Measurements from ENCODE around the gene ANLN. TPM values are rescaled to one million over a fixed set of nuclear protein-coding genes. Genes with fewer than 3 reads are reported as not detected.

Gene ANLN
- total and polyA plus RNA-seq, 7 donors = 0.11 to 2.4 (median 0.52) TPM

DNA sequence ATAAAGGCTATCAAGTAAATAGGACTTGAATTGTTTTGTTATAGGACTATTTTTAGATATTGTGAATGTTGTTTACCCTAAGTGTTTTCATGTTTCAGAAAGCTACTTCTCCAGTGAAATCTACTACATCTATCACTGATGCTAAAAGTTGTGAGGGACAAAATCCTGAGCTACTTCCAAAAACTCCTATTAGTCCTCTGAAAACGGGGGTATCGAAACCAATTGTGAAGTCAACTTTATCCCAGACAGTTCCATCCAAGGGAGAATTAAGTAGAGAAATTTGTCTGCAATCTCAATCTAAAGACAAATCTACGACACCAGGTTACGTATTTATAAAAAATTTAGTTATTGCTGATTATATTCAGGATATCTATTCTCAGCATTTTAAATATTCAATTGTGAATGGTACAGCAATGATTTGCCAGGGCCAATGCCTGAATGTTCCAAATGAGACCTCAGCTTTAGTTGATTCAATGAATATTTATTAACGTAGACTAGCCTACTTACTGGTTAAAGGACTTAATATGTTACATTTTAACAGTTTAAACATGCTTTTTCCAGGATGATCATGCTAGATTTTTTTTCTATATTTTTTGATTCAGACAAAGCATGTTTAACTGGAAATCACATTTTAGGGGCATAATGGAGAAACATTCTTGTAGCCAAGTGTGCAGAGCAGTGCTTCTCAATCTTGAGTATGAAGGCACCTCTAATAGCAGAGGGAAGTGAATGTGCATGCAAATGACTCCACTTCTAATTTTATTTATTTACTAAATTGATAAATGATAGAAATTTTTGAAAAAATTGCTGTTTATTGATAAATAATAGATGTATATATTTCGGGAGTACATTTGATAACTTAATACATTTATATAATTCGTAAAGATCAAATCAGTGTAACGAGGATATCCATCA, 18.2 kb downstream of the ANLN start:
- intact Hi-C loops (cut with DNase I) = no loop called here
- no peak for TF ChIP-seq CTCF (IDR thresholded peaks at IDR 0.05)
- no peaks in the 10 kb centered on the region for H3K36me3 ChIP-seq (ENCODE audit: insufficient read depth in 1 of 2, low read depth in 1 of 2)
- H3K27ac ChIP-seq = no peak overlapping the region
- DNase-seq (no peak), ATAC-seq (no peak)
- no peak overlapping the region for H3K4me3 ChIP-seq
- no peaks in the 10 kb centered on the region for H3K9me3 ChIP-seq
- no peaks in the 10 kb centered on the region for H3K27me3 ChIP-seq (ENCODE audit: insufficient read depth in 3 of 3, low read length in 2 of 3)
- WGBS, 3 donors = 92 to 95% (median 95%) methylated on average over 8 of the region's 8 CpGs
- H3K4me1 ChIP-seq = no peaks in the 10 kb centered on the region

DNA sequence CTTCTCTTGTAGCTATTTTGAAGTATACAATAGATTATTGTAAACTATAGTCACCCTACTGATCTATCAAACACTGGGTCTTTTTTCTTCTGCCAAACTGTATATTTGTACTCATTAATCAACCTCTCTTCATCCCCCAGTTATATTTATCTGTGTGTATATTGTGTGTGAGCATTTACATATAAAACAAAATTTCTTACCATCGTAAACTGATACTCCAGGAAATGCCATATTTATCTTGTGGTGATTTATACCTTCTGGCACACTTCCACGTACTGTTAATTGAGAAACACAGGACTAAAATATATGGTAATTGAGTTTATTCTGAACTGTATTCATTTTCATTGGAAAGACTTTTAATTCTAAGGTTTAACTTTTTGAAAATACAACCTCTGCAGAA, 18.9 kb downstream of the ANLN start:
- DNase-seq (no peak), ATAC-seq (no peak)
- Histone ChIP-seq H3K9me3 (no peaks in the 10 kb centered on the region), H3K36me3 (ENCODE audit: insufficient read depth in 1 of 2, low read depth in 1 of 2) (no peaks in the 10 kb centered on the region), H3K27ac (no peak overlapping the region), H3K27me3 (ENCODE audit: insufficient read depth in 3 of 3, low read length in 2 of 3) (no peaks in the 10 kb centered on the region), H3K4me1 (no peaks in the 10 kb centered on the region), H3K4me3 (no peak overlapping the region)
- 70 to 79% (median 73%) methylated on average over 2 of the region's 2 CpGs for WGBS, 3 donors
- TF ChIP-seq CTCF (IDR thresholded peaks at IDR 0.05) = no peak
- intact Hi-C loops (cut with DNase I) = no loop called here

- 93 to 97% (median 95%) methylated on average over 1 of the region's 1 CpG for WGBS, 3 donors
- intact Hi-C loops (cut with DNase I) = no loop called here
- H3K4me1 ChIP-seq = no peaks in the 10 kb centered on the region
- TF ChIP-seq CTCF (IDR thresholded peaks at IDR 0.05) = no peak
- no peaks in the 10 kb centered on the region for H3K27me3 ChIP-seq (ENCODE audit: insufficient read depth in 3 of 3, low read length in 2 of 3)
- H3K4me3 ChIP-seq = no peak overlapping the region
- ATAC-seq (no peak), DNase-seq (no peak)
- no peaks in the 10 kb centered on the region for H3K36me3 ChIP-seq (ENCODE audit: insufficient read depth in 1 of 2, low read depth in 1 of 2)
- no peaks in the 10 kb centered on the region for H3K9me3 ChIP-seq
- no peak overlapping the region for H3K27ac ChIP-seq
These were observed 19.5 kb downstream of the ANLN start for GRCh38 chr7:36409180-36409579.

DNA sequence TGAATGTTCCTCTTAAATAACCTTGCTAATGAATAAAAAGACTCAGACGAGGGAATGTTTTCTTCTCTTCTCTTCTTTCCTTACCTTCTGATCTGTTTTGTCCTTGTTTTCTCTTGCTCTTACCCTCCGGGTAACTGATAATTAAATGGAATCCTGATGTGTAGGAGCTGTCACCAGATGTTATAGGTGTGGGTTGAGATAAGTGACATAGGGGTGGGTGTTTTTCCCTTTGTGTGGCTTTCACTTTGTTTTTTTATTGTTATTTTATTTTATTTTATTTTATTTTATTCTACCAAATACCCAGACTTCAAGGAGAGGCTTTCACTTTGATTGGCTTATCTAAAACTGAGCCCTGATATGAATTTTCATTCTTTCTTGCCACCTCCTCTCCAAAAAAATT, 25.5 kb downstream of the ANLN start:
- WGBS, 3 donors = 90 to 91% (median 90%) methylated on average over 2 of the region's 2 CpGs
- ATAC-seq = no peak
- Histone ChIP-seq H3K9me3 (no peaks in the 10 kb centered on the region), H3K27ac (no peak overlapping the region), H3K36me3 (ENCODE audit: insufficient read depth in 1 of 2, low read depth in 1 of 2) (no peaks in the 10 kb centered on the region), H3K4me3 (no peak overlapping the region), H3K4me1 (no peaks in the 10 kb centered on the region), H3K27me3 (ENCODE audit: insufficient read depth in 3 of 3, low read length in 2 of 3) (no peaks in the 10 kb centered on the region)
- no peak for TF ChIP-seq CTCF (IDR thresholded peaks at IDR 0.05)
- DNase-seq = no peak
- intact Hi-C loops (cut with DNase I) = no loop called here

Data from psoas muscle (tissue), 8 donors.